ENCODE results near the gene TMPRSS7.

DNA sequence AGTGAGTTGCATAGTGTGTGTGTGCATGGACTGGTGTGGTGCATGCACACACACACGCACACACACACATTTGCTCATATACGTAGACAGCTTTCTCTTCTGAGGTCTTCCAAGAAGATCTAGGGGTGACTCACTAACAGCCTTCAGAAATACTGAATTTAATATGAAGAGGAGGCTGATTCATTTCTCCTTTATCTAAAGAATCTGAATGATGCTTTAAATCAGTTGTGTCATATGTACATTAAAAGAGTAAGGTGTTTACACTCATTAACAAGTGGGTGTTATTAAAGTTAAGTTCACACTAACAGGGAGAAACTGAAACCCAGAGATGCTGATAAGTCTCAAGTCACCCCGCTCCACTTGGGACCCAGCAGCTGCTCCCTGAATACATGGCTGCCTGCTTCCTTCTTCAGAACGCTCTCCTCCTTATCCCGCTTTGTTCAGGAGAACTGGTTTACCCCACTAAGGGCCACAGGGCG lies 22.0 kb downstream of the TMPRSS7 start:
- TF ChIP-seq, protein P1, sequence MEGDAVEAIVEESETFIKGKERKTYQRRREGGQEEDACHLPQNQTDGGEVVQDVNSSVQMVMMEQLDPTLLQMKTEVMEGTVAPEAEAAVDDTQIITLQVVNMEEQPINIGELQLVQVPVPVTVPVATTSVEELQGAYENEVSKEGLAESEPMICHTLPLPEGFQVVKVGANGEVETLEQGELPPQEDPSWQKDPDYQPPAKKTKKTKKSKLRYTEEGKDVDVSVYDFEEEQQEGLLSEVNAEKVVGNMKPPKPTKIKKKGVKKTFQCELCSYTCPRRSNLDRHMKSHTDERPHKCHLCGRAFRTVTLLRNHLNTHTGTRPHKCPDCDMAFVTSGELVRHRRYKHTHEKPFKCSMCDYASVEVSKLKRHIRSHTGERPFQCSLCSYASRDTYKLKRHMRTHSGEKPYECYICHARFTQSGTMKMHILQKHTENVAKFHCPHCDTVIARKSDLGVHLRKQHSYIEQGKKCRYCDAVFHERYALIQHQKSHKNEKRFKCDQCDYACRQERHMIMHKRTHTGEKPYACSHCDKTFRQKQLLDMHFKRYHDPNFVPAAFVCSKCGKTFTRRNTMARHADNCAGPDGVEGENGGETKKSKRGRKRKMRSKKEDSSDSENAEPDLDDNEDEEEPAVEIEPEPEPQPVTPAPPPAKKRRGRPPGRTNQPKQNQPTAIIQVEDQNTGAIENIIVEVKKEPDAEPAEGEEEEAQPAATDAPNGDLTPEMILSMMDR (conservative IDR thresholded peaks at IDR 0.05): no peak
- no peak for TF ChIP-seq ZFX (IDR thresholded peaks at IDR 0.05)

All from C4-2B (cell line).